LNCAP (cell line): ENCODE data around the gene VCL.

ENCODE experiments used
- CTCF ChIP-seq: fragments of 450-650 bp; IDR thresholded peaks from 2 replicates; pipeline ENCODE4 v1.5.1; 2017; ENCODE audit warnings: mild to moderate bottlenecking

VCL gene

DNA sequence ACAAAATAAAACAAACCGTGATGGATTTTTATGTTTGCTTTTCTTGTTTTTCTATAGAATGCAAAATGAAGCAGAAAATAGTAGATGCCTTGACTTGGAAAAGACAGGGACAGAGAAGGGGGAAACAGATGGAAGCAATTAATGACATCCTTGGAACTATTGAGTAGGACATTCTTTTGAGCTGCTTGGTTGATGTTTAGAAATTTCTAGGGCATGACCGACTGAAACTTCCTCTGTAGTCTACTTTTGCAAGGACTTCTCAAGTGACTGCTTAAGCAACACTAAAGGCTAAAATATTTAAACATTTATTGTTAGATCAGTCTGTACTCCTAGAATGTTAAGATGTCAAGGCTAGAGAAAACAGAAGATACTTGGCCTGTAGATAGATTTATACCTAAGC lies 49.4 kb downstream of the VCL start:
- no peak for TF ChIP-seq CTCF

- TF ChIP-seq CTCF: no peak
These were observed 50.0 kb downstream of the VCL start for GRCh38 chr10:74047871-74048270.

DNA sequence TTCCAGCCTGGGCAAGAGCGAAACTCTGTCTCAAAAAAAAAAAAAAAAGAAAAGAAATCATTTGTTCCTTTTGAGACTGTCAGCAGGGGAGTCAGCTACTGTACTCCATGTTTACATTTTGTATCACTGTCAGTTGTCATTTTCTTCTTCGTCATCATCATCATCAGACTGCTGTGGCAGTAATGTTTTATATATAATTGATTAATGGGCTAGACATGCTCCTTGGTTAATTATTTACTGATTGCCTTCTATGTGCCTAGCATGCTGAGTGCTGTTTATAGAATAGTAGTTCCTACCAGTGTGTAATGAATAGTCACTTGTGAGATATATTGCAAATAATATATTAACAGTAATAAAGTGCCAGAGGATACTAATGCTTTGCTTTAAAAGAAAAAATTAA lies 50.5 kb downstream of the VCL start:
- TF ChIP-seq CTCF: no peak

- no peak for TF ChIP-seq CTCF
These were observed 52.0 kb downstream of the VCL start for GRCh38 chr10:74049955-74050354.

DNA sequence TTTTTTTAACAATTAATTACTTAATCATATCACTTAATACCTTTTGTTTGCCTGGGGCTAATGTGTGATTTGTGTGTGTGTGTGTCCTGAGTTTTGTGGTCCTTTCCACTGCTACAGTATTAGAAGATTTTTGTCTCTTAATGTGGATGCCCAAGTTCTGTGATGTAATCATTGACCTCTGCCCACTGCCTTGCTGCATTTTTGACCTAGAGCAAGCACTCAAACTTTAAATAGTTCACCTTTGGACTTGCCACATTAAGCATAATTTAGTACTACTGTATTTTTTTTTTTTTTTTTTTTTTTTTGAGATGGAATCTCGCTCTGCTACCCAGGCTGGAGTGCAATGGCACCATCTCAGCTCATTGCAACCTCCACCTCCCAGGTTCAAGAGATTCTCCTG lies 52.7 kb downstream of the VCL start:
- TF ChIP-seq CTCF: no peak

- no peak for TF ChIP-seq CTCF
These were observed 53.9 kb downstream of the VCL start for GRCh38 chr10:74051736-74052342.

GRCh38 chr10:74052994-74053393 lies 55.1 kb downstream of the VCL start:
- TF ChIP-seq CTCF: no peak
